Measurements from ENCODE around the gene NOVA2. TPM values are rescaled to one million over a fixed set of nuclear protein-coding genes. Genes with fewer than 3 reads are reported as not detected.

The NOVA2 gene
- total RNA-seq, 1 donor from 2014 or later, result 0.67 TPM

DNA sequence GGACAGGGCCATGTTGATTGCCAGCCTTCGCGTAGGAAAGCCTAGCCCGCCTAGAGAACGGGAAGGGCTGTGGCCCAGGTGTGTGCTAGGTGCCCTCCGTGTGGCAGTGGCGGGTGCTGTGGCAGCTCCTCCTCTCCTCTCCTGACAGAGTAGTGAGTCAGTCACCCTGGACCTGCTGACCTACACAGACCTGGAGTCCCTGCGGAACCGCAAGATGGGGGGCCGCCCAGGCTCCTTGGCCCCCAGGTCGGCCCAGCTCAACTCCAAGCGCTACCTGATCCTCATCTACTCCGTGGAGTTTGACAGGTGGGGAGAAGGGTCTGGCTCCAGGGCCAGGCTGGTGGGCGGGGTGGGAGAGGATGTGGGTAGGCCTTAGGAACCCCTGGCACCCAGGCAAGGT, 32.7 kb upstream of the NOVA2 start:
- no peak for DNase-seq (ENCODE audit: low spot score in 2 of 2, unreplicated experiment in 2 of 2)
- no peaks in the 10 kb centered on the region for H3K27me3 Mint-ChIP-seq (ENCODE audit: low read depth)
- H3K4me3 Mint-ChIP-seq, result no peak overlapping the region
- H3K9me3 Mint-ChIP-seq, result no peaks in the 10 kb centered on the region
- no peak overlapping the region for H3K27ac Mint-ChIP-seq
- TF ChIP-seq, protein P1, sequence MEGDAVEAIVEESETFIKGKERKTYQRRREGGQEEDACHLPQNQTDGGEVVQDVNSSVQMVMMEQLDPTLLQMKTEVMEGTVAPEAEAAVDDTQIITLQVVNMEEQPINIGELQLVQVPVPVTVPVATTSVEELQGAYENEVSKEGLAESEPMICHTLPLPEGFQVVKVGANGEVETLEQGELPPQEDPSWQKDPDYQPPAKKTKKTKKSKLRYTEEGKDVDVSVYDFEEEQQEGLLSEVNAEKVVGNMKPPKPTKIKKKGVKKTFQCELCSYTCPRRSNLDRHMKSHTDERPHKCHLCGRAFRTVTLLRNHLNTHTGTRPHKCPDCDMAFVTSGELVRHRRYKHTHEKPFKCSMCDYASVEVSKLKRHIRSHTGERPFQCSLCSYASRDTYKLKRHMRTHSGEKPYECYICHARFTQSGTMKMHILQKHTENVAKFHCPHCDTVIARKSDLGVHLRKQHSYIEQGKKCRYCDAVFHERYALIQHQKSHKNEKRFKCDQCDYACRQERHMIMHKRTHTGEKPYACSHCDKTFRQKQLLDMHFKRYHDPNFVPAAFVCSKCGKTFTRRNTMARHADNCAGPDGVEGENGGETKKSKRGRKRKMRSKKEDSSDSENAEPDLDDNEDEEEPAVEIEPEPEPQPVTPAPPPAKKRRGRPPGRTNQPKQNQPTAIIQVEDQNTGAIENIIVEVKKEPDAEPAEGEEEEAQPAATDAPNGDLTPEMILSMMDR (IDR thresholded peaks at IDR 0.05; ENCODE audit: unreplicated experiment), result no peak
- H3K36me3 Mint-ChIP-seq, result peaks cover 15% of the 10 kb centered on the region
- H3K4me1 Mint-ChIP-seq, result peaks cover 2% of the 10 kb centered on the region

DNA sequence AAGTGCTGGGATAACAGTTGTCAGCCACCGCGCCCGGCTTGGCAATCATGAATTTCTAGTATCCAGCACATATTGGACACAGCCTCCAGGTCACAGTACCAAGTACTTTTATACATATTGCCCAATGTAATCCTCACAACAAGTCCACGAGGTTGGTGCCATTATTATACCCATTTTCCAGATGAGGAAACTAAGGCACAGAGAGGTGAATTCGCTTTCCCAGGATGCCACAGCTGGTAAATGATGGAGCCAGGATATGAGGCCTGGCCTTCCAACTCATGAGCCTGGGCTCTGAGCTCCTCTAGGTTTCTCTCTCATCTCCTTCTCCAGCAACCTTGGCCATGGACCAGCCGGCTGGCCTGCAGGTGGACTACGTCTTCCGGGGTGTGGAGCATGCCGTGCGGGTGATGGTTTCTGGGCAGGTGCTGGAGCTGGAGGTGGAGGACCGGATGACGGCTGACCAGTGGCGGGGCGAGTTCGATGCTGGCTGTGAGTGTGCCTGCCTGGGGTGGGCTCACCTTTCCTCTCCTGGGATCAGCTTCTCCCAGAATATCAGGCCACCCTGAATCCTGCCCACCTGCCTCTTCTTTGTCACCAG, 29.1 kb upstream of the NOVA2 start:
- no peak overlapping the region for H3K27ac Mint-ChIP-seq
- TF ChIP-seq, protein P1 (IDR thresholded peaks at IDR 0.05; ENCODE audit: unreplicated experiment), result no peak
- peaks cover 16% of the 10 kb centered on the region for H3K27me3 Mint-ChIP-seq (ENCODE audit: low read depth)
- no peak for DNase-seq (ENCODE audit: low spot score in 2 of 2, unreplicated experiment in 2 of 2)
- H3K36me3 Mint-ChIP-seq, result peaks cover 15% of the 10 kb centered on the region
- H3K4me1 Mint-ChIP-seq, result peaks cover 23% of the 10 kb centered on the region
- H3K4me3 Mint-ChIP-seq, result no peak overlapping the region
- no peaks in the 10 kb centered on the region for H3K9me3 Mint-ChIP-seq

DNA sequence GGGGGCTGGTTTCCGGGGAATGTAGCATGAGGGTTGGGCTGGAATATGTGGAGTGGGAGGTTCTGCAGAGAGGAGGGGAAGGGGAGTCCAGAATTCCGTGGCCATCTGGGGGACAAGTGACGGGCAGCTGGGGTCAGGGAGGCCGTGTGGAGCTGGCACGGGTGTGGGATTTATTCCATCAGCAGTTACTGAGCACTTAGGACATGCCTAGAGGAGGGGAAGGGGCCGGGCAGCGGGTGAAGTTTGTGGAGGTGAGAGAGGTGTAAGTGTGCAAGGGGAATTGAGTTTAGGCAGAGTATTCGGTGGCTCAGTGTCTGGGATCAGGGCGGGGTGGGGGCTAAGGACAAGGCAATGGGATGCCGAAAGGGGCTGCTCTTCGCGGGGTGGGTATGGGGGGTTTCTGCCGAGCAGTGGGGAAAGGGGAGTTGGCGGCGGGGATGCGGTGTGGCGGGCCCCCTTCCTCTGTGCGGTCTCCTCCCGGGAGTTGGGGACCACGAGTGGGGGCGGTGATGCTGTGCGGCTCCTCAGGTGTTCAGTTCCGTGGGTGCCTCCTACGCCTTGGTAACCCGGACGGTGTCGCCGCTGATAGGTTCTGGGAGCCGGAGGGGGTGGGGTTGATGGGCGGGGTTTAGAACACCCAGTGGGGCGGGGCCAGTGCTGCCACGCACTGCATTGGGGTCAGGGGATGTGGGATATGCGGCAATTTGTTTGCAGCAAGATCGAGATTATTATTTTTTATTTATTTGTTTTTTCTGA, 27.0 kb upstream of the NOVA2 start:
- DNase-seq (ENCODE audit: low spot score in 2 of 2, unreplicated experiment in 2 of 2), result no peak
- Mint-ChIP-seq H3K4me3 (peak overlapping the region; percentile 69), H3K27me3 (ENCODE audit: low read depth) (peaks cover 16% of the 10 kb centered on the region), H3K4me1 (peaks cover 30% of the 10 kb centered on the region), H3K9me3 (no peaks in the 10 kb centered on the region), H3K27ac (peak overlapping the region; percentile 57), H3K36me3 (peaks cover 10% of the 10 kb centered on the region)
- TF ChIP-seq, protein P1 (IDR thresholded peaks at IDR 0.05; ENCODE audit: unreplicated experiment), result no peak

DNA sequence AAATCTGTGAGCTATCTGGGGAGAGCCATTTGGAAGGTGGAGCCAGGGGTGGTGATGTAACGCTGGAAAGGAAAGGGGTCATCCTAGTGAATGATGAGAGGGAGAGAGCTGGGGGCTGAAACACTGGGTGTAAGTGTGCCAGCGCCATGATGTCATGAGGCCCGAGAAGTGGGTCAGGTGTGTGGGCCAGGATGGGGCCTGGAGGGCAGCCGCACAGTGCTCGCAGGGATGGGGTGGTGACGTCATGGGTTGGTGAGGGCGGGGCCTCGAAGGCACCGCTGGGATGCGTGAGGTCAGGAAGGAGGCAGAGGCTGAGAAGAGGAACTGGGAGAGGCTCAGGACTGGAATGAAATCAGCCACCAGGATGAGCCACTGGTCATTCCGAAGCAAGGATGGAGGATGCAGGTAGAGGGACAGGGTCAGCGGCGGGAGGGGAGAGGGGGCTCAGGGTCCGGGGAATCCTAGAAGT, 26.0 kb upstream of the NOVA2 start:
- TF ChIP-seq, protein P1 (IDR thresholded peaks at IDR 0.05; ENCODE audit: unreplicated experiment), result no peak
- Mint-ChIP-seq H3K27me3 (ENCODE audit: low read depth) (peaks cover 16% of the 10 kb centered on the region), H3K36me3 (peaks cover 8% of the 10 kb centered on the region), H3K27ac (peak overlapping the region; percentile 48), H3K4me3 (peak overlapping the region; percentile 69), H3K4me1 (peaks cover 30% of the 10 kb centered on the region), H3K9me3 (no peaks in the 10 kb centered on the region)
- no peak for DNase-seq (ENCODE audit: low spot score in 2 of 2, unreplicated experiment in 2 of 2)

DNA sequence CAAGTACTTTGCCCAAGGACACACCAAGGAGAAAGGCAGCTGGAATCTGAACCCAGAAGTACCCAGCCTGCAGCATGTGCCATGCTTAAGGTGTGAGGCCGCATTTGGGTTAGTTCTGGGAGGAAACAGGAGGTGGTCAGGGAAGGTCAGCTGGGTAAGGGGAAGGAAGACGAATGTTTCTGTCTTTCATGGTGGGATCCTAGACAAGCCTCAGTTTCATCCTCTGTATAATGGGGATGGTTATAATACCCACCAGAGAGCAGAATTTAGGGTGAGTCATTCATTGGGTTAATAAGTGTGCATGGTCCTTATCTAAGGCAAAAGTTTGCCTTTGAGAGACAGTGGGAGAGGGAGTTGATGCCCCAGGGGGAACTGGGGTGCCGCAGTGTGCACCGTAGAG, 25.2 kb upstream of the NOVA2 start:
- H3K27ac Mint-ChIP-seq, result no peak overlapping the region
- H3K36me3 Mint-ChIP-seq, result peaks cover 8% of the 10 kb centered on the region

More for the DNA sequence above, 25.2 kb upstream of the NOVA2 start:
- H3K4me1 Mint-ChIP-seq, result peaks cover 30% of the 10 kb centered on the region
- no peak for DNase-seq (ENCODE audit: low spot score in 2 of 2, unreplicated experiment in 2 of 2)
- TF ChIP-seq, protein P1 (IDR thresholded peaks at IDR 0.05; ENCODE audit: unreplicated experiment), result no peak
- peak overlapping the region; percentile 13 for H3K4me3 Mint-ChIP-seq
- H3K27me3 Mint-ChIP-seq (ENCODE audit: low read depth), result peaks cover 16% of the 10 kb centered on the region
- no peaks in the 10 kb centered on the region for H3K9me3 Mint-ChIP-seq

All from mesothelial cell of epicardium (in vitro differentiated cells).